Smooth muscle cell (in vitro differentiated cells): ENCODE measurements around the gene S100A4. TPM values are rescaled to one million over a fixed set of nuclear protein-coding genes. Genes with fewer than 3 reads are reported as not detected.

ENCODE experiments used
- DNase-seq: peaks from one replicate; lab custom pipeline; 2025; ENCODE audit not compliant: unreplicated experiment; lab: John Stamatoyannopoulos, UW
- H2AFZ ChIP-seq: fragments of 200-600 bp; sonication (generic); 2 replicates; pipeline ENCODE4 v1.6.0; 2016; ENCODE audit warnings: antibody characterized with exemption, low read depth, mild to moderate bottlenecking
- H3F3A ChIP-seq: fragments of 200-600 bp; sonication (generic); 2 replicates; pipeline ENCODE4 v1.6.0; 2017; ENCODE audit warnings: antibody characterized with exemption, low read depth
- H3K27ac ChIP-seq: fragments of 200-600 bp; sonication (generic); 2 replicates; pipeline ENCODE4 v1.5.1; 2016; ENCODE audit warnings: low read depth, mild to moderate bottlenecking
- H3K27me3 ChIP-seq: fragments of 200-600 bp; sonication (generic); 2 replicates; pipeline ENCODE4 v1.6.1; 2016; ENCODE audit warnings: low read depth, mild to moderate bottlenecking
- H3K36me3 ChIP-seq: fragments of 200-600 bp; sonication (generic); 2 replicates; pipeline ENCODE4 v1.5.1; 2016; ENCODE audit warnings: low read depth
- H3K4me1 ChIP-seq: fragments of 200-600 bp; sonication (generic); 2 replicates; pipeline ENCODE4 v1.5.1; 2016; ENCODE audit warnings: low read depth
- H3K4me2 ChIP-seq: fragments of 200-600 bp; sonication (generic); 2 replicates; pipeline ENCODE4 v1.6.0; 2016; ENCODE audit warnings: mild to moderate bottlenecking
- H3K4me3 ChIP-seq: fragments of 200-600 bp; sonication (generic); 2 replicates; pipeline ENCODE4 v1.5.1; 2016; ENCODE audit warnings: mild to moderate bottlenecking
- H3K79me2 ChIP-seq: fragments of 200-600 bp; sonication (generic); 2 replicates; pipeline ENCODE4 v1.6.0; 2016; ENCODE audit warnings: low read depth, mild to moderate bottlenecking
- H3K9ac ChIP-seq: fragments of 200-600 bp; sonication (generic); 2 replicates; pipeline ENCODE4 v1.6.0; 2016; ENCODE audit warnings: low read depth
- H3K9me3 ChIP-seq: fragments of 200-600 bp; sonication (generic); replicated peaks from 2 replicates; pipeline ENCODE4 v1.5.1; 2016; ENCODE audit warnings: low read depth
- H4K20me1 ChIP-seq: fragments of 200-600 bp; sonication (generic); 2 replicates; pipeline ENCODE4 v1.6.0; 2016; ENCODE audit warnings: low read depth
- WGBS: methylation state at CpG from one replicate; pipeline ENCODE4 v1.1.7; 2016; ENCODE audit warnings: low lambda C conversion rate; 5-methylcytosine and 5-hydroxymethylcytosine counted together
- polyA plus RNA-seq: library from polyadenylated mRNA; unstranded; fragments of >200 nt; fragmentation: Nextera tagmentation; extraction: Ambion mirVana; gene quantifications from 2 replicates; pipeline ENCODE4 v1.2.1, GENCODE V29; 2016
- total RNA-seq: library from RNA; depleted of rRNA; stranded (reverse); fragments of >200 nt; gene quantifications from 2 replicates; pipeline ENCODE4 v1.2.3, GENCODE V29; 2014
- TF ChIP-seq, protein P1 (sequence below): fragments of 200-600 bp; sonication (generic); IDR thresholded peaks from 2 replicates; pipeline ENCODE4 v1.5.1; 2017; ENCODE audit warnings: borderline replicate concordance, mild to moderate bottlenecking, antibody characterized with exemption; ENCODE audit not compliant: insufficient read depth, poor library complexity, severe bottlenecking

Gene S100A4
- total and polyA plus RNA-seq, 2 experiments from 2014 or later = 1,222 to 1,802 TPM

DNA sequence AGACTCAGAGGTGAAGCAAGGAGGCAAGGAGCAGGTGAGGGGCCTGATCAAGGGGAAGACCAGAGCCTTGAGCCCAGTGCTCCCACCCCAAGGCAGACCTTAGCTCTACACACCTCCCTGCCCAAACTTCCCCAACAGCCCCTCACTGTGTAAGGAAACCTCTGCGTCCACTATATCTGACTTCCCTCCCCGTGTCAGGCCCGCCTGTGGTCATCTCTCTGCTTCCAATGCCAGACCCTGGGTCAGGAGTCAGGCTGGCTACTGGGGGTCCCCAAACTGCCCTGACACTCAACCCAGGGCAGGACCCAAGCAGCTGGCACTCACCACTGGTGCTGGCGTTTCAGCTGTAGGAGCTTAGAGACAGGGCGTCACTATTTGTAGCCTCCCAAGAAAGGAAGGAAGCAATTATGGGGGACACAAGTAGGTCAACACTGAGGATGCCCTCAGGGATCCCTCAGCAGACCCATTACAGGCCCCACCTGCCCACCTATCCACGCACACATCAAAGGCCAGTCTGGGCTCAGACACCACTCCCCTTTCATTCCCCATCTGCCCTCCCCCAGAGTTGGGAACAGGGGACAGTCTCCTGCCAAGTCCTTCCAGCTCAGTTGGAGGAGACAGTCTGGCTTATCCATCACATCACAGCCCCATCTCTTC is 4.3 kb upstream of the S100A4 start:
- Histone ChIP-seq H2AFZ (no peak overlapping the region), H3K27ac (peak overlapping the region; percentile 88), H3K79me2 (no peaks in the 10 kb centered on the region), H3F3A (no peaks in the 10 kb centered on the region), H3K4me2 (peak overlapping the region; percentile 11), H4K20me1 (no peaks in the 10 kb centered on the region), H3K36me3 (no peaks in the 10 kb centered on the region), H3K4me3 (no peak overlapping the region), H3K9ac (no peak overlapping the region), H3K4me1 (peaks cover 35% of the 10 kb centered on the region), H3K27me3 (no peaks in the 10 kb centered on the region), H3K9me3 (no peaks in the 10 kb centered on the region)
- WGBS = 85% methylated on average over 6 of the region's 6 CpGs
- TF ChIP-seq, protein P1, sequence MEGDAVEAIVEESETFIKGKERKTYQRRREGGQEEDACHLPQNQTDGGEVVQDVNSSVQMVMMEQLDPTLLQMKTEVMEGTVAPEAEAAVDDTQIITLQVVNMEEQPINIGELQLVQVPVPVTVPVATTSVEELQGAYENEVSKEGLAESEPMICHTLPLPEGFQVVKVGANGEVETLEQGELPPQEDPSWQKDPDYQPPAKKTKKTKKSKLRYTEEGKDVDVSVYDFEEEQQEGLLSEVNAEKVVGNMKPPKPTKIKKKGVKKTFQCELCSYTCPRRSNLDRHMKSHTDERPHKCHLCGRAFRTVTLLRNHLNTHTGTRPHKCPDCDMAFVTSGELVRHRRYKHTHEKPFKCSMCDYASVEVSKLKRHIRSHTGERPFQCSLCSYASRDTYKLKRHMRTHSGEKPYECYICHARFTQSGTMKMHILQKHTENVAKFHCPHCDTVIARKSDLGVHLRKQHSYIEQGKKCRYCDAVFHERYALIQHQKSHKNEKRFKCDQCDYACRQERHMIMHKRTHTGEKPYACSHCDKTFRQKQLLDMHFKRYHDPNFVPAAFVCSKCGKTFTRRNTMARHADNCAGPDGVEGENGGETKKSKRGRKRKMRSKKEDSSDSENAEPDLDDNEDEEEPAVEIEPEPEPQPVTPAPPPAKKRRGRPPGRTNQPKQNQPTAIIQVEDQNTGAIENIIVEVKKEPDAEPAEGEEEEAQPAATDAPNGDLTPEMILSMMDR = no peak
- no peak for DNase-seq

DNA sequence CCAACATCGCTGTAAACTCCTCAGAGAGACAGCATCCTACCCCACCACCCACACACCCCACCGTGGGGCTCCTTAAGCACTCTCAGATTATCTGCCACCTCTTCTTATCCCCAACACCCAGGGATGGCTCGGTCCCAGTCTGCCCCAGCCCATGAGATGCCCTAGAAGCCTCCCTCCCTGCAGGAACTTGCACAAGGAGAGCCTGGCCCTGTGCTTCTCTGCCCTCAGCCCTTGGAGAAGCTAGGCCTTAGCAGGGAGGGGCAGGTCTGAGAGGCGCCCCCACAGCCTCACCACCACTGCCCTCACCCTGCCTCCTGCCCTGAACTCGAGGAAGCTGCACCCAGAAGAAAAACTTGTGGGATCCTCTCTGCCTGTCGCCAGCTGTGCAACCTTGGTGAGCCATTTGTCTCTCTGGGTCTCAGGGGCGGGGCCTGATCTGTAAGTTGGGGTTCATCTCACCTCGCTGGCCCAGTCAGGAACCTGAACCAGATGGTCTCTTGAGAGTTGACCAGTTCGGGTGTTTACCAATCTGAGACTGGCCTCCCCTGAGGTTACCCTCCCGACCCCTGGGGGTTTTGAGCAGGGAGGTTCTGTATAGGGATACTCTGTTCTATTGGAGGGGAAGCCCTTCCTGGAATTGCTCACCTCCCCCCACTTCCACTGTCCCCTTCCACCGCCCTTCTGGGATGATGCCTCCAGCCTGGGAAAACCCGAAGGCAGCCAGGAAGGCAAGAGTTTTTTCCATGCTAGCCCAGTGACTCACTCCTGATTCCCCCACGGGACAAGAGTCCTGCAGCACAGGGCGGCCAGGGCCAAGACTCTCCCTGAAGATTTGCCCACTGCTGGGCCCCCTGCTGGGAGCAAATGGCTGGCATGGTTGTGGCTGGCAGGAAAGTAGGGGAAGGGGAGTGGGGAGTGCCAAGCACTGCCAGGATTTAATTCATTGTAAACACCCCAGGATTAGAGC is 3.4 kb upstream of the S100A4 start, which contains the start of gene S100A3:
TSS of gene S100A3 (minus strand) at position 537 of the 967 bp plus-strand sequence. CDS start 773 bp downstream, outside the sequence.
- WGBS = 43% methylated on average over 14 of the region's 14 CpGs
- H4K20me1 ChIP-seq = no peaks in the 10 kb centered on the region
- peak within 1 kb of the TSS; percentile 68 for H3K4me2 ChIP-seq
- no peaks in the 10 kb centered on the region for H3K27me3 ChIP-seq
- no peak within 1 kb of the TSS for H3K4me3 ChIP-seq
- peaks cover 44% of the 10 kb centered on the region for H3K4me1 ChIP-seq
- H3F3A ChIP-seq = peaks cover 2% of the 10 kb centered on the region
- peak; percentile 36 for DNase-seq
- peak within 1 kb of the TSS; percentile 88 for H3K27ac ChIP-seq
- no peaks in the 10 kb centered on the region for H3K36me3 ChIP-seq
- H3K79me2 ChIP-seq = no peaks in the 10 kb centered on the region
- no peaks in the 10 kb centered on the region for H3K9me3 ChIP-seq
- H3K9ac ChIP-seq = peak within 1 kb of the TSS; percentile 27
- H2AFZ ChIP-seq = peak within 1 kb of the TSS; percentile 29
- TF ChIP-seq, protein P1 = peak; percentile 28

DNA sequence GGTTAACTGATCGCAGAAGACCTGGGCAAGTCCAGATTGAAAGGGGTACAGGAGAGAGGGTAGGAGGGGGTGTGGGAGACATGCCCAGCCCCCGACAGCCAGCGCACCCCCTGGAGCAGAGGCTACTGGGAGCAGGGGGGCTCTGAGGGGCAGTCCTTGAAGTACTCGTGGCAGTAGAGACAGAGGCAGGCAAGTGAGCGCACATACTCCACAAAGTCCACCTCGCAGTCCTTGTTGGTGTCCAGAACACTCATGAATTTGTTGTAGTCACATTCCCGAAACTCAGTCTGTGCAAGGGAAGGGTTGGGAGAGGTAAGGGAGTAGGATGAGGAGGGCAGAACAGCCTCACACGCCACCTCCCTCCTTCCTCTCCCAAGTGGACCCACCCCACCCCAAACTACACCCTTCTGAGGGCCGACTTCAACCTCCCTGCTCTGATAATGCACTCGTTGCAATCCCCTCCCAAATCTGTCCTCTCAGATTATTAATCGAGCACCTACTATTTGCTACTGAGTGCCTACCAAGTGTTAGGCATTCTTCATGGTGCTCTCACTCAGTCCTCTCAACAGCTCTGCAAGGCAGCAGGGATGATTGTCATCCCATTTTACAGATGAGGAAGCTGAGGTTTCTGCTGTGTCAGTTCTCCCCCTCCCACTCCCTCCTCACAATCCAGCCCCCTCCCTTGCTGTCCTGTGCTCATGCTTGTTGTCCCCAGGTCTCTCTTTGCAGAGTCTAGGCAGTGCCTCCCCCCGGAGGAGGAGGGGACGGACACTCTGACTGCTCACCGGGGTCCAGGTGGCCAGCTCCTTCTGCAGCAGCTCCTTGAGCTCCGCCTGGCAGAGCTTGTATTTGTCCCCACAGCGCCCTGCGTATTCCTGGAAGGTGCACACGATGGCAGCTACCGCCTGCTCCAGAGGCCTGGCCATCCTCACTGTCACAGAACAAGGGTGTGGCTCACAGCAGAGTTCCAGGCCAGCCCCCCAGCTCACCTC is 2.2 kb upstream of the S100A4 start:
- Histone ChIP-seq H3K4me3 (no peak overlapping the region), H3K9me3 (no peaks in the 10 kb centered on the region), H3K79me2 (no peaks in the 10 kb centered on the region), H3K27ac (peak overlapping the region; percentile 93), H3K4me1 (peaks cover 46% of the 10 kb centered on the region), H3K27me3 (no peaks in the 10 kb centered on the region), H3K4me2 (peak overlapping the region; percentile 84), H2AFZ (no peak overlapping the region), H3K9ac (peak overlapping the region; percentile 27), H3K36me3 (no peaks in the 10 kb centered on the region), H4K20me1 (no peaks in the 10 kb centered on the region), H3F3A (peaks cover 8% of the 10 kb centered on the region)
- 81% methylated on average over 18 of the region's 19 CpGs for WGBS
- DNase-seq = no peak
- TF ChIP-seq, protein P1 = no peak
